Chondrocyte (in vitro differentiated cells): ENCODE measurements around the gene SCD5. TPM values are rescaled to one million over a fixed set of nuclear protein-coding genes. Genes with fewer than 3 reads are reported as not detected.

Experiments
- DNase-seq: peaks from one replicate; pipeline ENCODE4 v3.0.0; 2021; ENCODE audit warnings: mixed read lengths, low spot score
- H3K27ac Mint-ChIP-seq: one replicate; pipeline ENCODE4 v1.8.0; 2021; ENCODE audit warnings: mild to moderate bottlenecking, moderate library complexity, mixed read lengths; ENCODE audit not compliant: unreplicated experiment
- H3K27me3 Mint-ChIP-seq: 2 replicates; pipeline ENCODE4 v1.8.0; 2021; ENCODE audit warnings: low read depth, mixed read lengths
- H3K36me3 Mint-ChIP-seq: 2 replicates; pipeline ENCODE4 v1.8.0; 2021; ENCODE audit warnings: low read depth, mixed read lengths
- H3K4me1 Mint-ChIP-seq: 2 replicates; pipeline ENCODE4 v1.8.0; 2021; ENCODE audit warnings: low read depth, mild to moderate bottlenecking, mixed read lengths
- H3K4me3 Mint-ChIP-seq: one replicate; pipeline ENCODE4 v1.8.0; 2021; ENCODE audit warnings: mild to moderate bottlenecking, moderate library complexity, mixed read lengths; ENCODE audit not compliant: unreplicated experiment
- H3K9me3 Mint-ChIP-seq: 2 replicates; pipeline ENCODE4 v1.8.0; 2021; ENCODE audit warnings: low read depth, mixed read lengths
- total RNA-seq: library from RNA; stranded (reverse); gene quantifications from 3 replicates; pipeline ENCODE4 v1.2.1, GENCODE V29; 2021
- TF ChIP-seq, protein P1 (sequence below): fragments of 200-600 bp; sonication (generic); IDR thresholded peaks from 2 replicates; pipeline ENCODE4 v1.5.0; 2021; ENCODE audit warnings: antibody characterized with exemption, mild to moderate bottlenecking, moderate library complexity

Gene SCD5
- total RNA-seq, 1 donor from 2014 or later: 22.6 TPM

DNA sequence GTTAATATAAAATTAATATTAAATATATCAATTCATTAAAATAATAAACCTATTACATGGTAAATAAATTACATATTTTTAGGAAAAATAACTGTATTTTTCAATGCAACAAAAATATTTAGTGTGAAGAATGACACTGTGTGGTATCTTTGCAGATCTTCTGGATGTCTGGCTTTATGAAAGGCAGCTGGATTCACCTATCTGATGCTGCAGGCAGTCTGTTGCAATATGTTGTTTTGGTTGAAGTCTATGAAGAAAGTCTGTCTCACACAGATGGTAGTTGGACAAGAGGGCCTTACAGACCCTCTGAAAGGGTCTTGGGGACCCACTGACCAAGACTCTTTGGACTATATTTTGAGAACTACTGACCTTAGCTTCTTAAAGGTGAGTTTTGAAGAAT, 147.7 kb downstream of the SCD5 start:
- TF ChIP-seq, protein P1, sequence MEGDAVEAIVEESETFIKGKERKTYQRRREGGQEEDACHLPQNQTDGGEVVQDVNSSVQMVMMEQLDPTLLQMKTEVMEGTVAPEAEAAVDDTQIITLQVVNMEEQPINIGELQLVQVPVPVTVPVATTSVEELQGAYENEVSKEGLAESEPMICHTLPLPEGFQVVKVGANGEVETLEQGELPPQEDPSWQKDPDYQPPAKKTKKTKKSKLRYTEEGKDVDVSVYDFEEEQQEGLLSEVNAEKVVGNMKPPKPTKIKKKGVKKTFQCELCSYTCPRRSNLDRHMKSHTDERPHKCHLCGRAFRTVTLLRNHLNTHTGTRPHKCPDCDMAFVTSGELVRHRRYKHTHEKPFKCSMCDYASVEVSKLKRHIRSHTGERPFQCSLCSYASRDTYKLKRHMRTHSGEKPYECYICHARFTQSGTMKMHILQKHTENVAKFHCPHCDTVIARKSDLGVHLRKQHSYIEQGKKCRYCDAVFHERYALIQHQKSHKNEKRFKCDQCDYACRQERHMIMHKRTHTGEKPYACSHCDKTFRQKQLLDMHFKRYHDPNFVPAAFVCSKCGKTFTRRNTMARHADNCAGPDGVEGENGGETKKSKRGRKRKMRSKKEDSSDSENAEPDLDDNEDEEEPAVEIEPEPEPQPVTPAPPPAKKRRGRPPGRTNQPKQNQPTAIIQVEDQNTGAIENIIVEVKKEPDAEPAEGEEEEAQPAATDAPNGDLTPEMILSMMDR: no peak
- Mint-ChIP-seq H3K27ac (no peak overlapping the region), H3K36me3 (peaks cover 7% of the 10 kb centered on the region), H3K9me3 (no peaks in the 10 kb centered on the region), H3K4me1 (peaks cover 22% of the 10 kb centered on the region), H3K27me3 (no peaks in the 10 kb centered on the region), H3K4me3 (no peak overlapping the region)
- no peak for DNase-seq

DNA sequence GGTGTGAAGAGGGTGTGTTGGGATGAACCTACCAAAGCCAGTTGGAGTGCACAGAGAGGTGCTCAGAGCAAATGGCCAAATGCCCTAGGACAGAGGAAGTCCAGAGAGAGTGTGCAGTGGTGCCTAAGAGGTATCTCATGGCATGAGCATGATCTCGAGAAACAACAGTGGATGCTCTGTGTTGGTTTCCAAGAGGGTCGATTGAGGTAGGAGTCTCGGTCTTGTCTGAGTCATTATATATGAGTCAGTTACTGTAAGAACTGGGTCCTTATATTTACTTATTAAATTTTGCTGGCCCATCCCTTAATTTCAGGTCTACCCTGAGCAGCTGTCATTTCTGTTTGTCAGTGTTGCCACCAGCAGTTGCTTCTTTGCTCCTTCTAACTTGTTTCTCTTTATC, 150.2 kb downstream of the SCD5 start:
- Mint-ChIP-seq H3K27ac (no peak overlapping the region), H3K9me3 (no peaks in the 10 kb centered on the region), H3K4me3 (no peak overlapping the region), H3K4me1 (peaks cover 36% of the 10 kb centered on the region), H3K27me3 (no peaks in the 10 kb centered on the region), H3K36me3 (peaks cover 7% of the 10 kb centered on the region)
- DNase-seq: no peak
- TF ChIP-seq, protein P1: no peak

DNA sequence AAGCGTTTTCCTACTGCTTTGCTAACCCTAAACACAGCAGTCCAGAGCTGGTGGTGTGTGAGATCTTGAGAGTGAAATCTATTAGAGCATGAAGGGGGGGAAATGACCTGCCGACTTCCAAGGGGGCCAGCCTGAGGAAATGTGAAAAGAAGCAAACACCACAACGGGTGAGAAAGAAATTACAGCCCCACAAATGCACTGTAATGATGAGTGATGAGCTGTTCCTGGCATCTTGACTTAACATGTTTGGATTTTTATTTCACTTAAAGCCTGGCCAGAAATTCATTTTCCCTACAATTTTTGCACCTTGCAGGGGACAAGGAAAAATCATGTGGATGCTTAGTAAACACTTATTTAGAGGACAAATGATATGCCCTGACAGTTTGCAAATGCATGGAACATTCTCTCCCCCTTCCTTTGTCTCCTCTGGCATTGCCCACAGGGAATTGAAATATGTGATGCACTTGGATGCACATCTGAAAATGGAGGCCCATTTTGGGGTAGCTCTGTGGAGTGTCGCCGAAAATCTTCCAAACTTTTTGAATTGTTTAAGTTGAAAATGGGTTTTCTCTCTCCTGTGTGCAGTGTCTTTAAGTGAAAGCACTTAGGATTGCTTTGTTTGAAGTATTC, 152.5 kb downstream of the SCD5 start:
- Mint-ChIP-seq H3K4me1 (peaks cover 29% of the 10 kb centered on the region), H3K9me3 (no peaks in the 10 kb centered on the region), H3K36me3 (peaks cover 7% of the 10 kb centered on the region), H3K27ac (no peak overlapping the region), H3K4me3 (no peak overlapping the region), H3K27me3 (no peaks in the 10 kb centered on the region)
- TF ChIP-seq, protein P1: no peak
- no peak for DNase-seq

DNA sequence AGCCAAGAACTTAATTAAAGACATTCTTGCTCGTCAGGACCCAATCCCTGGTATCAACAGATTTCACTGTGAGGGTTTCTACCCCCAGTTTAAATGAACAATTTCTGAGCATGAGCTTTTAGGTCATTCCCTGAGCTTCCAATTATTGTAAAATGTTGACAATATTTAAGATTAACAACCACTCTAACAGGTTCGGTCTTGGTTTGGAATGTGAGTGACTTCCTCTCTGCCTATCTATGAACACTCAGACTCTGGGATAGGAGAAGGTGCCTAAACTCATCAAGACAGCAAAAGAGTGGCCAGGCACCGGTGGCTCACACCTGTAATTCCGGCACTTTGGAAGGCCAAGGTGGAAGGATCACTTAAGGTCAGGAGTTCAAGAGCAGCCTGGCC, 153.9 kb downstream of the SCD5 start:
- H3K9me3 Mint-ChIP-seq: no peaks in the 10 kb centered on the region
- no peak for DNase-seq
- H3K27me3 Mint-ChIP-seq: no peaks in the 10 kb centered on the region
- no peak overlapping the region for H3K4me3 Mint-ChIP-seq
- peaks cover 3% of the 10 kb centered on the region for H3K36me3 Mint-ChIP-seq
- H3K4me1 Mint-ChIP-seq: peaks cover 29% of the 10 kb centered on the region
- no peak overlapping the region for H3K27ac Mint-ChIP-seq
- TF ChIP-seq, protein P1: no peak

DNA sequence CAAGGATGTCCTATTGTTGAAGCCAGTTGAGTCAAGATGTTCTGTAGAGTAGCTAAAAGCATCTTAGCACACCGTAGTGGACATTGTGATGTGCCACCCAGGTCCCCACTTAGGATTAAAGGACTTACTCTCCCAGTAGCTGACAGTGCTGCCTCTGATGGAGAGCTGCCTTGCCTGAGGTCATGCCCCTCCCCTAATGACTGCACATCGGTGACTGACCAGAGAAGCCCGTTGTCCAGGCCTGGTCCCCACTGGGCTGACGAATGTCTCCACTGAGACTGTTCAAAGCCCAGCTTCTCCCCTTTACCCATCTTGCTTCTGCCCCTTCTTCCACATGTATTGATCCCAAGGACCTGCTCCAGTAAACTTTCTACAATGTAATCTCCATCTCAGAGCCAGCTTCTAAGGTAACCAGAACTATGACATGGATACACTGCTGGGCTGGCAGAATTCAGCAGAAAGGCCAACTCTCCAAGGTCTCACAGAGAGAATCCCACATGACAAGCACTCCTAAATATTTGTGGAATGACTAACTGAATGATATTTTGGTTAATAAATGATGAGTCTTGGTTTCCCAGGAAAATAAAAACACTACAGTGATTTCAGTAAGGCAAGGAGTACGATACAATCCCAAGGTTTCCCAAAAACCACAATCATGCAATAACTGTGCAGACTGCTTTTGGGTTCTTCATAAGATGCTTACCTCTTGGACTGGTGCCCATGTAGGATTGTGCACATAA, 154.4 kb downstream of the SCD5 start:
- DNase-seq: no peak
- Mint-ChIP-seq H3K9me3 (no peaks in the 10 kb centered on the region), H3K4me3 (no peak overlapping the region)

More for the DNA sequence above, 154.4 kb downstream of the SCD5 start:
- TF ChIP-seq, protein P1: no peak
- Mint-ChIP-seq H3K36me3 (peaks cover 2% of the 10 kb centered on the region), H3K27me3 (no peaks in the 10 kb centered on the region), H3K27ac (peak overlapping the region; percentile 57), H3K4me1 (peaks cover 29% of the 10 kb centered on the region)
